Small intestine (tissue), 7 donors: ENCODE results near the gene AFDN. TPM values are rescaled to one million over a fixed set of nuclear protein-coding genes. Genes with fewer than 3 reads are reported as not detected.

Source experiments
- DNase-seq, 2 donors: peaks; one replicate each; pipeline versions ENCODE4 v3.0.0 to v3.0.0-alpha.2; 2013
- FAIRE-seq: peaks from 2 replicates; lab custom pipeline; 2012; peaks lifted over from hg19 to GRCh38; lab: Jason Lieb, UNC
- H3K27ac ChIP-seq, 3 donors: one replicate each; pipeline ENCODE4 v1.5.1; 2013; ENCODE audit warnings: low read length in 2 of 3, mild to moderate bottlenecking in 2 of 3, control low read depth in 1 of 3, inconsistent platforms in 1 of 3, low read depth in 1 of 3, moderate library complexity in 1 of 3
- H3K27me3 ChIP-seq, 3 donors: one replicate each; pipeline ENCODE4 v1.6.1; 2013; ENCODE audit warnings: low read length in 3 of 3, inconsistent platforms in 1 of 3; ENCODE audit not compliant: control insufficient read depth in 3 of 3, insufficient read depth in 3 of 3
- H3K36me3 ChIP-seq, 3 donors: one replicate each; pipeline ENCODE4 v1.6.1; 2013; ENCODE audit warnings: low read length in 3 of 3, inconsistent platforms in 1 of 3, low read depth in 1 of 3, mild to moderate bottlenecking in 1 of 3, moderate library complexity in 1 of 3; ENCODE audit not compliant: control insufficient read depth in 3 of 3, insufficient read depth in 2 of 3
- H3K4me1 ChIP-seq, 3 donors: one replicate each; pipeline ENCODE4 v1.6.1; 2013; ENCODE audit warnings: low read length in 2 of 3, inconsistent platforms in 1 of 3, low read depth in 1 of 3, mild to moderate bottlenecking in 1 of 3, moderate library complexity in 1 of 3; ENCODE audit not compliant: control insufficient read depth in 3 of 3, insufficient read depth in 2 of 3
- H3K4me3 ChIP-seq, 3 donors: one replicate each; pipeline ENCODE4 v1.5.1; 2013; ENCODE audit warnings: low read length in 3 of 3, control low read depth in 1 of 3, inconsistent platforms in 1 of 3, low read depth in 1 of 3, mild to moderate bottlenecking in 1 of 3, moderate library complexity in 1 of 3
- H3K9me3 ChIP-seq, 2 donors: one replicate each; pipeline ENCODE4 v1.6.1; 2013; ENCODE audit warnings: low read depth in 1 of 2, low read length in 1 of 2; ENCODE audit not compliant: control insufficient read depth in 2 of 2, insufficient read depth in 1 of 2
- WGBS, 3 donors: extraction: QIAGEN DNeasy Blood & Tissue Kit; methylation state at CpG; one replicate each; pipeline ENCODE4 v1.1.7; 2013; 5-methylcytosine and 5-hydroxymethylcytosine counted together
- polyA plus RNA-seq, 4 donors: library from polyadenylated mRNA; stranded (reverse) in 3 of 4; unstranded in 1 of 4; fragments of 200-250 nt in 3 of 4; fragments of 120-200 nt in 1 of 4; gene quantifications; one replicate each; pipeline versions ENCODE4 v1.2.1 to v1.2.3, GENCODE V29; 2013
- donor health status: healthy with polysubstance abuse.
- donor health status: control.
- donor health status: control.
- donor health status: Bipolar disorder and iron deficiency.
- donor health status: healthy.

AFDN gene
- polyA plus RNA-seq, 4 donors = 46.0 to 202 (median 67.9) TPM

DNA sequence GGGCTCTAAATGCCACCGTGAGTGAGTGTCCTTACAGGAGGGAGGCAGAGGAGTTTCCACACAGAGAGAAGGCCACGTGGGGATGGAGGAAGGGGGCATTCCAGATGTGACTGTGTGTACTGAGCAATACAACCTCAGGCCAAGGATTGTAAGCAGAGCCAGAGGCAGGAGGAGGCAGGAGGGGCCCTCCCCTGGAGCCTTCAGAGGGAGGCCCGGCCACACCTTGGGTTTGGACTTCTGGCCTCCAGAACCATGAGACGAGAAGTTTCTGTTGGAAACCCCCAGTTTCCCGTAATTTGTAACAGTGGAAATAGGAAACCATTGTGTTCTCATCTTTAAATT is 161.4 kb downstream of the AFDN start:
- H3K36me3 ChIP-seq = no peaks in the 10 kb centered on the region
- H3K4me3 ChIP-seq = no peak overlapping the region
- DNase-seq = no peak
- no peaks in the 10 kb centered on the region for H3K4me1 ChIP-seq
- peaks cover 0 to 28% of the 10 kb centered on the region in 2 donors for H3K9me3 ChIP-seq
- no peaks in the 10 kb centered on the region for H3K27me3 ChIP-seq
- no peak overlapping the region for H3K27ac ChIP-seq
- 71 to 79% (median 74%) methylated on average over 5 of the region's 5 CpGs for WGBS, 3 donors
- no peak for FAIRE-seq

DNA sequence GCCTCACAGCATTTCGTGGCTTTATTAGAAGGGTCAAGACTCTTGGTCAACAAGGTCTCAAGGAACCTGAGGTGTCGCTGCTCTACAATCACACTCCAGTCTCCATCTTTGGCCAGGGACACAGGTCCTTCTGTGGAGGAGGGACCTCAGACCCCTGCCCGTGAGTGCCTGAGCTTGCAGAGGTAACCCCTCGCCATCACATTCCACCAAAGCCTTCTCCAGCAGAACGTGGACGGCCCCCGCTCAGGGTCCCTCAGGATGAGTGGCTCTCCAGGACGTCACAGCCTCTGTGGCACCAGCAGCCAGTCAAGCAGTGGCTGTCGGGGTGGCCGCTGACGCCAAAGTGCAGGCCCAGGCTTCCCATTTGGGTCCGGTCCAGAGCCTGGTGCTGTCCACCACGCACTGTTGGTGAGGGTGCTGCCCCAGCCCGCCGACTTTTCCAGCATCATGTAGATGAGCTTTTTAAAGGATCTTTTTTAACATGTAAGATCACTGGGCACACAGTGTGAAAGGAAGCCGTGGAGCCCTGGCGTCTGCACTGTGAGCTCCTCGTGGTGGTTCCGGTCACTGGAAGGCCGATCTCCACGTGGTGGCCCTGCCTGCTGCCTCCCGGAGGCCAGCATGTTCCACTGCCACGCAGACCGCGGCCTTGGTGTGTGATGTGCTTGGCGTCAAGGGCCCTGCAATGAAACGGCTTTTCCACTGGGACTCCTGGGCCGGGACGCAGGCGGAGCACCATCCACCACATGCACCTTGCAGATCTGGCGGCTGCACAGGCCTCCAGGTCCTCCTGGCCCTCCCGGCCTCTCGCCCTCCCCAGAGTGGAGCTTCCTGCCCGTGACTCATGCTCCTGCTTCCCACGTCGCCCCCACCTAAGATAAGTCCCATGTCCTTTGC is 162.5 kb downstream of the AFDN start:
- 92 to 94% (median 93%) methylated on average over 34 to 36 of the region's 36 CpGs for WGBS, 3 donors
- H3K4me3 ChIP-seq = no peak overlapping the region
- peaks cover 0 to 26% of the 10 kb centered on the region in 2 donors for H3K9me3 ChIP-seq
- H3K36me3 ChIP-seq = no peaks in the 10 kb centered on the region
- no peak for FAIRE-seq
- H3K27ac ChIP-seq = no peak overlapping the region
- H3K4me1 ChIP-seq = no peaks in the 10 kb centered on the region
- no peak for DNase-seq
- no peaks in the 10 kb centered on the region for H3K27me3 ChIP-seq

DNA sequence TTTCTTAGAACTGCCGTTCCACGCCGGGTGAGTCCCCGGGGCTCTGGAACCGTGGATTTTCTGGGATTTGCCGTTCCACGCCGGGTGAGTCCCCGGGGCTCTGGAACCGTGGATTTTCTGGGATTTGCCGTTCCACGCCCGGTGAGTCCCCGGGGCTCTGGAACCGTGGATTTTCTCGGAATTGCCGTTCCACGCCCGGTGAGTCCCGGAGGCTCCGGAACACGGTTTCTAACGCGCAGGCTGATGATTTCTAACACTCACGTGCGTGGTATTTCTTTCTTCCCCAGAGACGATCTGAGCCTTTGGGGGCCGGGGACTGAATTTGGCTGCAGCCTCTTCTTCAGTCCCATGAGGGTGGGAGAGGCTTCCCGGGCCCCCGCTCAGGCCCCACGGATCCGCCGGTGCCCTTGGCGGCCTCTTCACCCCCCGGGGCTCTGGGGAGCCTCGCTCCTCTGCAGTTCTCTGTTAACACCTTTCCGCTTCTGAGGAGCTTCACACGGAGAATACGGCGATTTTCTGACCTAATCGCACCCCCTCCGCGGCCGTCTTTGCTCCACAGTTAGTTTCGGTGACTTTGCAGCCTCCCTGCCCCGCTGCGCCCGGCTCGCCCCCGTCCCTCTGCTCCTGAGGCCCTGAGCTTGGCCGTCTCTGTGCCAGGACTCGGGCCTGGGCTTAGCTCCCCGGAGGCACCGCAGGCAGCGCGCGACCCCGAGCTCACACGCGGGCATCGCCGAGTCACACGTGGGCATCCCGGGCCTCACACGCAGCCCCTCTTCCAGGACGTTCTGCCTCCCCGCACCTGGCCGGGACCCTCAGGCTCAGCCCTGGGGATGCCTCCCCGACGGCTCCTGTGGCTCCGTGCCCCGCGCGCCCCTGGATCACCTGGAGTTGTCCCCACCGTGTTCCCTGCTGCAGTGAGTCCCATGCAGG is 163.6 kb downstream of the AFDN start:
- H3K27me3 ChIP-seq = no peaks in the 10 kb centered on the region
- H3K4me3 ChIP-seq = no peak overlapping the region
- WGBS, 3 donors = 93 to 95% (median 93%) methylated on average over 75 of the region's 75 CpGs
- DNase-seq (no peak), FAIRE-seq (no peak)
- H3K4me1 ChIP-seq = no peaks in the 10 kb centered on the region
- H3K27ac ChIP-seq = no peak overlapping the region
- H3K9me3 ChIP-seq = peaks cover 0 to 19% of the 10 kb centered on the region in 2 donors
- no peaks in the 10 kb centered on the region for H3K36me3 ChIP-seq

- H3K36me3 ChIP-seq = no peaks in the 10 kb centered on the region
- FAIRE-seq = no peak
- H3K4me3 ChIP-seq = no peak overlapping the region
- 85 to 91% (median 90%) methylated on average over 16 of the region's 16 CpGs for WGBS, 3 donors
- no peaks in the 10 kb centered on the region for H3K27me3 ChIP-seq
- H3K4me1 ChIP-seq = no peaks in the 10 kb centered on the region
- H3K9me3 ChIP-seq = peaks cover 0 to 7% of the 10 kb centered on the region in 2 donors
- H3K27ac ChIP-seq = no peak overlapping the region
- no peak for DNase-seq
Observed at GRCh38 chr6:167993169-167993568, 166.5 kb downstream of the AFDN start.

DNA sequence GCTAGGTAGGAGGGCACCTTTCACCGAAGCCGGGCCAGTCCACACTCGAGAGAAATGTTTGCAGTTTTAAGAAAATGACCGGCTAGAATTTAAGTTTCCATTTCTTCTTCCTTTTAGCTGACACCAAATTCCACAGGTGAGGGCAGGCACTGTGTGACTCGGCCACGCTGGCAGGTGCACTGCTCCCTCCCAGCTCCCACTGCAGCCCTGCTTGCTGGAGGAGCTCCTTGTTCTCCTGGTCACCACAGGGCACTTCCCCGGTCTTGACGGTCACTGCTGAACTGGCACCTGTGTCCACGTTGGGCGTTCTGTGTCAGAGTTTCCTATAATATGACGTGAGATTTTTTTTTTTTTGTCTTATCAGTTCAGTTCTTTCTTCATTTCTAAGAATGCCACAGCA is 167.1 kb downstream of the AFDN start:
- no peaks in the 10 kb centered on the region for H3K36me3 ChIP-seq
- no peak overlapping the region for H3K27ac ChIP-seq
- no peaks in the 10 kb centered on the region for H3K4me1 ChIP-seq
- peaks cover 0 to 4% of the 10 kb centered on the region in 2 donors for H3K9me3 ChIP-seq
- no peaks in the 10 kb centered on the region for H3K27me3 ChIP-seq
- DNase-seq (no peak), FAIRE-seq (no peak)
- no peak overlapping the region for H3K4me3 ChIP-seq
- WGBS, 3 donors = 76 to 87% (median 78%) methylated on average over 11 of the region's 11 CpGs

- no peaks in the 10 kb centered on the region for H3K36me3 ChIP-seq
- H3K4me1 ChIP-seq = no peaks in the 10 kb centered on the region
- no peak overlapping the region for H3K27ac ChIP-seq
- DNase-seq (no peak), FAIRE-seq (no peak)
- peaks cover 0 to under 1% of the 10 kb centered on the region in 2 donors for H3K9me3 ChIP-seq
- H3K27me3 ChIP-seq = no peaks in the 10 kb centered on the region
- H3K4me3 ChIP-seq = no peak overlapping the region
- 89 to 92% (median 90%) methylated on average over 11 to 12 of the region's 12 CpGs for WGBS, 3 donors
Observed at GRCh38 chr6:167995302-167995701, 168.6 kb downstream of the AFDN start.

- Histone ChIP-seq H3K27ac (no peak overlapping the region), H3K27me3 (no peaks in the 10 kb centered on the region), H3K4me1 (no peaks in the 10 kb centered on the region), H3K4me3 (no peak overlapping the region), H3K36me3 (no peaks in the 10 kb centered on the region), H3K9me3 (no peaks in the 10 kb centered on the region)
- FAIRE-seq = no peak
- DNase-seq = no peak
- WGBS, 3 donors = 93 to 97% (median 94%) methylated on average over 20 to 22 of the region's 22 CpGs
Observed at GRCh38 chr6:167995731-167996151, 169.0 kb downstream of the AFDN start.

DNA sequence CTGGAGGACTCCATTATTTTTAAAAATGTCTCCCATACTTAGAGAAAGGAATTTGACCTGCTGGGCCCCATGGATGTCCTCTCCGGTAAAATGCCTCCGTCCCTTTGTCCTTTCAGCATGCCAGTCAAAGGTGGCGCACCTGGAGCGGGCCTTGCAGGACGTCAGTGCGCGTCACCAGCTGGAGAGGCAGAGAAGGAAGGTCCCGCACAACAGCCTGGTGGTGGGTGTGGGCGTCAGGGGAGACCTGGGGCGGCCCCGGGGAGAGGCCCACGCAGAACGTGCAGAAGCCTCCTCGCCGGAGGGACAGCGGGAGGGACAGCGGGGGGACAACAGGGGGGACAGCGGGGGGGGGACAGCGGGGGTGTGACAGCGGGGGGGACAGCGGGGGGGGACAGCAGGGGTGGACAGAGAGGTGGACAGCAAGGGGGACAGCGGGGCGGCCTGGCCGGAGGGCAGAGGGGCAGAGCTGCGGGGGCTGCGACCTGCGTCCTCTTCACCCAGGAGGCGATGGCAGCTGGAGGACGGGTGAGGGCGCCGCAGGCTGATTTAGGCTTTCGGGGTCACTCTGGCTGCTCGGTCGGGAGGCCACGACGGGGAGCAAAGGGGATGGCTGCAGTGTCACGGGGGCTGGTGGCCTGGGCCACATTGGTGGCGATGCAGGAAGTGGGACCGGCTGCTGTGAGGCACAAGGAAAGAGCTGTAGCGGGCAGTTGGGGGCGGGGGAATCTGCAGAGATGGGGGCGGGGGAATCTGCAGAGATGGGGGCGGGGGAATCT is 169.9 kb downstream of the AFDN start:
- FAIRE-seq = no peak

More for the DNA sequence above, 169.9 kb downstream of the AFDN start:
- Histone ChIP-seq H3K4me1 (no peaks in the 10 kb centered on the region), H3K9me3 (no peaks in the 10 kb centered on the region), H3K27me3 (no peaks in the 10 kb centered on the region), H3K4me3 (no peak overlapping the region), H3K36me3 (no peaks in the 10 kb centered on the region), H3K27ac (no peak overlapping the region)
- WGBS, 3 donors = 62 to 70% (median 63%) methylated on average over 34 to 42 of the region's 43 CpGs
- no peak for DNase-seq
